Measurements from ENCODE around the gene CFLAR. TPM values are rescaled to one million over a fixed set of nuclear protein-coding genes. Genes with fewer than 3 reads are reported as not detected.
A peak's percentile ranks its signal among the peaks of the same experiment; 100 is the strongest.

CFLAR gene
- total RNA-seq, 1 experiment from 2014 or later, result 70.1 TPM

GRCh38 chr2:201090574-201090973, 25.4 kb upstream of the CFLAR start:
- H3K27me3 Mint-ChIP-seq (ENCODE audit: insufficient read depth, unreplicated experiment), result no peaks in the 10 kb centered on the region
- no peaks in the 10 kb centered on the region for H3K9me3 Mint-ChIP-seq (ENCODE audit: unreplicated experiment)
- intact Hi-C loops (cut with micrococcal nuclease), result no loop called here
- no peak for TF ChIP-seq CTCF (IDR thresholded peaks at IDR 0.05; ENCODE audit: unreplicated experiment)
- H3K36me3 Mint-ChIP-seq (ENCODE audit: insufficient read depth, unreplicated experiment), result peaks cover 47% of the 10 kb centered on the region
- no peak overlapping the region for H3K27ac Mint-ChIP-seq (ENCODE audit: low read depth, unreplicated experiment)
- BruUV-seq (replicated peaks), result no TSS peak
- ChIA-PET POLR2A (interaction anchor here (0.6 kb wide), 1 partner anchor 235 kb away, joined by 3 read pairs; no protein-coding TSS in a partner anchor), CTCF (interaction anchor here (0.6 to 1.2 kb wide), 3 partner anchors 20 to 68 kb away, joined by 3 read pairs; no protein-coding TSS in a partner anchor)
- no peak overlapping the region for H3K4me3 Mint-ChIP-seq (ENCODE audit: unreplicated experiment)
- DNase-seq (ENCODE audit: unreplicated experiment), result no peak
- no peaks in the 10 kb centered on the region for H3K4me1 Mint-ChIP-seq (ENCODE audit: insufficient read depth, unreplicated experiment)

GRCh38 chr2:201093573-201093972, 22.4 kb upstream of the CFLAR start:
- Mint-ChIP-seq H3K9me3 (ENCODE audit: unreplicated experiment) (no peaks in the 10 kb centered on the region), H3K4me3 (ENCODE audit: unreplicated experiment) (no peak overlapping the region), H3K27me3 (ENCODE audit: insufficient read depth, unreplicated experiment) (no peaks in the 10 kb centered on the region), H3K4me1 (ENCODE audit: insufficient read depth, unreplicated experiment) (no peaks in the 10 kb centered on the region), H3K36me3 (ENCODE audit: insufficient read depth, unreplicated experiment) (peaks cover 18% of the 10 kb centered on the region), H3K27ac (ENCODE audit: low read depth, unreplicated experiment) (no peak overlapping the region)
- ChIA-PET POLR2A (interaction anchor here (0.8 to 1.1 kb wide), 2 partner anchors 8 to 23 kb away, joined by 3 read pairs; partner anchors contain the start of gene CFLAR), CTCF (interaction anchor here (1.1 kb wide), 1 partner anchor 16 kb away, joined by 7 read pairs; no protein-coding TSS in a partner anchor)
- peak; percentile 54 for DNase-seq (ENCODE audit: unreplicated experiment)
- intact Hi-C loops (cut with micrococcal nuclease), result no loop called here
- no peak for TF ChIP-seq CTCF (IDR thresholded peaks at IDR 0.05; ENCODE audit: unreplicated experiment)
- no TSS peak for BruUV-seq (replicated peaks)

- no TSS peak for BruUV-seq (replicated peaks)
These were observed 15.5 kb upstream of the CFLAR start for GRCh38 chr2:201100497-201100896.

GRCh38 chr2:201105759-201106158, 10.2 kb upstream of the CFLAR start:
- intact Hi-C loops (cut with micrococcal nuclease), result no loop called here
- CTCF ChIA-PET, result interaction anchor here (0.9 kb wide), 1 partner anchor 10 kb away, joined by 5 read pairs; no protein-coding TSS in a partner anchor

More at GRCh38 chr2:201100497-201100896, 15.5 kb upstream of the CFLAR start:
- DNase-seq (ENCODE audit: unreplicated experiment), result no peak
- Mint-ChIP-seq H3K27me3 (ENCODE audit: insufficient read depth, unreplicated experiment) (no peaks in the 10 kb centered on the region), H3K4me1 (ENCODE audit: insufficient read depth, unreplicated experiment) (no peaks in the 10 kb centered on the region), H3K36me3 (ENCODE audit: insufficient read depth, unreplicated experiment) (no peaks in the 10 kb centered on the region), H3K27ac (ENCODE audit: low read depth, unreplicated experiment) (no peak overlapping the region), H3K9me3 (ENCODE audit: unreplicated experiment) (no peaks in the 10 kb centered on the region), H3K4me3 (ENCODE audit: unreplicated experiment) (no peak overlapping the region)
- POLR2A ChIA-PET, result no interaction called here
- intact Hi-C loops (cut with micrococcal nuclease), result no loop called here
- CTCF ChIA-PET, result no interaction called here
- TF ChIP-seq CTCF (IDR thresholded peaks at IDR 0.05; ENCODE audit: unreplicated experiment), result no peak

More at GRCh38 chr2:201105759-201106158, 10.2 kb upstream of the CFLAR start:
- no peak for TF ChIP-seq CTCF (IDR thresholded peaks at IDR 0.05; ENCODE audit: unreplicated experiment)
- no peaks in the 10 kb centered on the region for H3K9me3 Mint-ChIP-seq (ENCODE audit: unreplicated experiment)
- BruUV-seq (replicated peaks), result no TSS peak
- no peak for DNase-seq (ENCODE audit: unreplicated experiment)
- POLR2A ChIA-PET, result interaction anchor here (3.0 kb wide), 1 partner anchor 11 kb away, joined by 18 read pairs; the partner anchor contains the start of gene CFLAR
- no peak overlapping the region for H3K27ac Mint-ChIP-seq (ENCODE audit: low read depth, unreplicated experiment)
- H3K27me3 Mint-ChIP-seq (ENCODE audit: insufficient read depth, unreplicated experiment), result no peaks in the 10 kb centered on the region
- H3K4me1 Mint-ChIP-seq (ENCODE audit: insufficient read depth, unreplicated experiment), result no peaks in the 10 kb centered on the region
- H3K36me3 Mint-ChIP-seq (ENCODE audit: insufficient read depth, unreplicated experiment), result peaks cover 5% of the 10 kb centered on the region
- no peak overlapping the region for H3K4me3 Mint-ChIP-seq (ENCODE audit: unreplicated experiment)

All from MCF 10A (cell line).